Measurements from ENCODE around the gene RAB38.
A peak's percentile ranks its signal among the peaks of the same experiment; 100 is the strongest.

Gene RAB38

DNA sequence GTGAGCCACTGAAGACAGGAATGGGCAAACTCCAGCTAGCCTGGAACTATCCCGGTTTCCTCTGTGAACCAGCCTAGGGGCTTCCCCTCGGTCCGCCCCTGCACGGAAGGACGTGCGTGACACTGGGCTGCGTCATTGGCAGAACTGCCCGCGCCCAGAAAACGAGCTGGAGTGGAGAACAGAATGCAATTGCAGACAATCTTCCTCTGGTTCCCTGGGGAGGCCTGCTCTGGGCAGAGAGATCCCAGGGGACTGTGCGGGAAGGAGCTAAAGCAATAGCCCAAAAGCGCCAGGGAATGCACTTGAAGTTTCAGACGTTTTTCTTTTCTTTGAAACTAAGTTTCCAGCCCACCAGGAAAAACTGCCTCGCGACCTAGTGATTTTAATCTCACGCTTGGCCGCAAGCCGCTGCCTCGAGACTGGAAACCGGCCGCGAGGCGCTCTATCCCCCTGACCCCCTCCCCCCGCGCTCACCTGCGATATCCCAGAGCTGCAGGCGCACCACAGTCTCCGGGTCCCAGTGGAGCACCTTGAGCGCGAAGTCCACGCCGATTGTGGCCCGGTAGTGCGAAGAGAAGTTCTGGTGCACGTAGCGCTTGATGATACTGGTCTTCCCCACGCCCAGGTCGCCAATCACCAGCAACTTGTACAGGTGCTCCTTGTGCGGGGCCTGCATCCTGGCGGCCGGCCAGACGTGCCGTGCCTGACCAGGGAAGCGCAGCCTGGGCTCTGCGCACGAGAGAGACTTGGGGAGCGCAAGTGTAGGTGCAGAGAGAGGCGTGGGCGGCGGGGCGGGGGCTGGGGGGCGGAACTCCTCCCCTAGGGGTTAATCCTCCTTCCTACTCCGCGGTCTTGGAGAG lies at the start of gene RAB38:
Gene RAB38, minus strand, starts transcription at position 735 of the 860 bp plus-strand sequence. Its CDS starts 59 bp downstream, at position 676.
- peak; percentile 35 to 42 for DNase-seq

DNA sequence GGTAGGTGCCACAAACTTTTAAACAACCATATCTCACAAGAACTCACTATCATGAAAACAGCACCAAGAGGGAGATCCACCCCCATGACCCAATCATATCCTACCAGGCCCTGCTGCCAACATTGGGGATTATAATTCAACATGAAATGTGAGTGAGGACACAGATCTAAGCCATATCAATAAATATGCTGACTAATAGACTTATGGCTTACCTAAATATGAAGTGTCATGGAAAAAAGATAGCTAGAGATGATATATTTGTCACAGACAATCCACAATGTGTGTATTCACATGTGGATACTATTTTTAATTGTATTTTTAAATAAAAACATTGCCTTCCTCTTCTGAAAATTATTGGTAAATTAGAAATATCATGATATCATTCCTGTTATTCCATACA lies 38.2 kb upstream of the RAB38 start:
- DNase-seq = no peak

DNA sequence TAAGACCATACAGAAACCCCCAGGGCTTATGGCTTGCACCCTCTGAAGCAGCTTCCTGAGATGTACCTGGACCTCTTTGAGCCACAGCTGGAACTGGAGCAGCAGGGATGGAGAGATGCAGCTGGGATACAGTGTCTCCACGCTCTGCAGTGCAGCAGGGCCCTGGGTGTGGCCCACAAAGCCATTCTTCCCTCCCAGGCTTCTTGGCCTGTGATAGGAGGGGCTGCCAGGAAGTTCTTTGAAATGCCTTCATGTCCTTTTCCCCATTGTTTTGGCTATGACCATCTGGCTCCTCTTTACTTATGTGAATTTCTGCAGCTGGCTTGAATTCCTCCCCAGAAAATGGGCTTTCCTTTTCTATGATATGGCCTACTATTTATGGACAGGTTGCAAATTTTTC lies 37.1 kb upstream of the RAB38 start:
- DNase-seq = no peak

DNA sequence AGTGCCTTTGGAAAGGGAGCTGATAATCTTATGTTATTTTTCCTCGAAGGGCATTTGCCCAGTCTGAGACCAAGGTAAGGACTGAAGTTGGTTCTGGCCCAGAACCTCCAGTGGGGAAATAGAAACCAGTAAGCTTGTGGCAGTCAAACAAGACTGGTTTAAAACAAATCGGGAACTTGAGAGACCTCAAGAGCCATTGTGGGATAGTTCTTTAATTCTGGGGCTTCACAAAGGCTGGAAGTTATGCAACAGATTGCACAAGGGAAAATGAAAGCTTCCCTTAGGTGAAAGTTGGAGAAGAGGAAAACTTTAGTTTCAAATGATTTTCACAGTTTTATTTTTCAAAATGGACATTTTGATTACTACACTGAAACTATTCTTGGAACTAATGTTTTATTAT lies 33.5 kb upstream of the RAB38 start:
- peak; percentile 45 to 57 for DNase-seq

DNA sequence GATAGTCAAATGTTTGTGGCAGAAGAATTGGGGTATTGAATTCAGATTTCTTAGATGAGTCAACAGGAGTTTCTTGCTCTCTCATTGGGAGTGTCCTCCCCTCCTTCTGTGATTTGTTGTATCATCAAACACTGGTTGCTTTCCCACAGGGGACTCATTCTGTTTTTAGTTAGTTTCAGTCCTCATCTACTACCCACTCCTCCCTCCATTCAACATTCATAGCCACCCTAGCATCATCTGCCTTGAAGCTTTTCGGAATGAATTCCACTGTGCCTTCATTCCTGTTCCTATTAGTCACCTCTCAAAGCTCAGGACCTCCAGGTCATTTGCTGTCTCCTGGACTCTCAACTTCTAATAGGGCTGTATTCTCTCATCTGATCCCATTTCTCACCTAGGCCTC lies 31.5 kb upstream of the RAB38 start:
- DNase-seq = no peak

DNA sequence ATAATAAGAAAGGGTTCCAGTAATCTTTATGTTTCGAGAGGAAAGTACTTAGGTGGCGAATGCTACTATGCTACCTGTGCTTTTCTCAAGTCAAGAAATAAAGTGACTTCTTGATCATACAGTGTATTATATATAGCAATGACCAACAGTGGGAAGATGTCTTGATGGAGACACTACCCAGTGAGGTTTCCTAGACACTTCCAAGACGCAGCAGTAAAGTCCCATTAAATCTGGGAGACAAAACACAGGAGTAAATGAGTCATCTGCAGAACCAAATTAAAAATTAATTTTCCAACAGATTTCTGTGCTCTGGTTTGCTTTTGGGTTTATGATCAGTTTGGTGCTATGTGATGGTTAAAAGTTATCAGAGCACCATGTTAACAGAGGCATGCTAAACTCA lies 29.1 kb upstream of the RAB38 start:
- DNase-seq = no peak

DNA sequence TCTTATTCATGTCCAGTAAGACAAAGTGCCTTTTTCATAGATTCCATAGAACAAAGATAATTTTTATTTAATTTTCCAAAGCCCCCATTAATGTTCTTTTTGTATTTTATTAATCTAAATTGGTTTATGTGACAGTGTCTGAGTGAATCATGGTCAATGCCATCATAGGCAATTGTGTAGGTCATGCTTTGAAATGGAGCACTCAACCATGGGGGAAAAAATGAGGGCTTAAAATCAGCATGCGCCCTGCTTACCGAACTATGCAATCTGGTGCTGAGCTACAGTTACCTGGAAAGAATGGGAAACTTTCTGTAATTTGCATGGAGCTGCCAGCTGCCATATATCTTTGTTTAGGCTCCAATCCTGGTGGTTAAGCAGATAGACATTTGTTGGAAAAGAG lies 28.4 kb upstream of the RAB38 start:
- no peak for DNase-seq

DNA sequence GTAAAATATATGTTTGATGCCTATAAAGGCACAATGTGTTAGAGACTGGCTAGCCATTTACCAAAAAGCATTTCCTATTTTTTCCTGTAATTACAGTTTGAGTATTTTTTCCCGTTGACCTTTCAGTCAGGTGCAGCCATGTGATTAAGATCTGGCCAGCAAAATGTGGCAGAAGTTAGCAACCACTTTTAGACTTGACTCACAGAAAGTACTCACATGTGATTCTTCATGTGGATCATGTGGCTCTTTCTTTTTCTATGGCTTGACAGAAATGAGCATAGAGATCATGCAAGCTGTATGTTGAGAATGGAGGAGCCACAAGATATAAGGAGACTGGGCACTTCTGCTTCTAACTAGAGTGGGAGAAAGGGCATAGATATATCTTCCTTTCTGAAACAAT lies 27.3 kb upstream of the RAB38 start:
- no peak for DNase-seq

DNA sequence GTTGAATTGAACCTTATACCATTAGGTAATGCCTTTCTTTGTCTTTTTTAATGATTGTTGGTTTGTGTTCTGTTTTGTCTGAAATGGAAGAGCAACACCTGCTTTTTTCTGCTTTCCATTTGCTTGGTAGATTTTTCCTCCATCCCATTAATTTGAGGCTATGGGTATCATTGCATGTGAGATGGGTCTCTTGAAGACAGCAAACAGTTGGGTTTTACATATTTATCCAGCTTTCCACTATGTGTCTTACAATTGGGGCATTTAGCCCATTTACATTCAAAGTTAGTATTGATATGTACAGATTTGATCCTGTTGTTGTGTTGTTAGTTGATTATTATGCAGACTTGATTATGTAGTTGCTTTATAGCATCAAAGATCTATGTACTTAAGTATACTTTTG lies 21.1 kb upstream of the RAB38 start:
- DNase-seq = no peak

DNA sequence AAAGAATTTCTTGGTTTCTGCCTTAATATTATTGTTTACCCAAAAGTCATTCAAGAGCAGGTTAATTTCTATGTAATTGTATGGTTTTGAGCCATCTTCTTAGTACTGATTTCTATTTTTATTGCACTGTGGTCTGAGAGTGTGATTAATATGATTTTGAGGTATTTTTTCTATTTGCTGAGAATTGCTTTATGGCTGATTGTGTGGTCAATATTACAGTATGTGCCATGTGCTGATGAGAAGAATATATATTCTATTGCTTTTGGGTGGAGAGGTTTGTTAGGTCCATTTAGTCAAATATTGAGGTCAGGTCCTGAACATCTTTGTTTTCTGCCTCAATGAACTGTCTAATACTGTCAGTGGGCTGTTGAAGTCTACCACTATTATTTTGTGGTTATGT lies 20.7 kb upstream of the RAB38 start:
- DNase-seq = no peak

DNA sequence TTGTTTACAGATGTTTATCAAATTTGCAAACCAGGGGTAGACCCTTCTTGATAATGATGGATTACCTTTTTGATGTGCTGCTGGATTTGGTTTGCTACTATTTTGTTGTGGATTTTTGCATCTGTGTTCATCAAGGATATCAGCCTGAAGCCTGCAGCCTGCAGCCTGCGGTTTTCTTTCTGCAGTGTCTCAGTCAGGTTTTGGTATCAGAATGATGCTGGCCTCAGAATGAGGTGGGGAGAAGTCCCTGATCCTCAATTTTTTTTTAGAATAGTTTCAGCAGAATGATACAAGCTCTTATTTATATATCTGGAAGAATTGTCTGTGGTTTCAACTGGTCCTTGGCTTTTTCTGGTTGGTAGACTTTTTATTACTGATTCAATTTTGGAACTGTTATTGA lies 19.7 kb upstream of the RAB38 start:
- DNase-seq = no peak

DNA sequence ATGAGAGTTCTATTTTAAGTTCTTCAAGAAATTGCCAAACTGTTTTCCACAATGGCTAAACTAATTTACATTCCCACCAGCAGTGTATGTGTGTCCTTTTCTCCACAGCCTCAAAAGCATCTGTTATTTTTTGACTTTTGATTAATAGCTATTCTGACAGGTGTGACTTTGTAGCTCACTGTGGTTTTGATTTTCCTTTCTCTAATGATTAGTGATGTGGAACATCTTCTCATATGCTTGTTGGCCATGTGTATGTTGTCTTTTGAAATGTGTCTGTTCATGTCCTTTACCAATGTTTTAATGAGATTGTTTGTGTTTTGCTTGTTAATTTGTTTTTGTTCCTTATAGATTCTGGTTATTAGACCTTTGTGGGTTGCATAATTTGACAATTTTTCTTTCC lies 18.0 kb upstream of the RAB38 start:
- DNase-seq = no peak

DNA sequence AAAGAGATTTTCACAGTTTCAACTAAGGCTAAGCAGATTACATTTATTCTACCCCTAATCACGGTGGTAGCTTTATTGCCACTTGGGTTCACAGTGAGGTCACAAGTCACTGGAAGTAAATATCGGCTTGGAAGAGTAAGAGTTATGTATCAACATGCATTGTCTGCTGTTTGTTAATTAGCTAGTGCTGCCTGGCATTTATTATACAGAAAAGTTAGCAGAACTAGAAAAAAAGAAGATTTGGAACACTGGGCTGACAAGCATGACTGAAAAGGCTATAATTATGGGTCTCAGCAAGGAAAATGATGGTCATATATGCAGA lies 13.7 kb upstream of the RAB38 start:
- no peak for DNase-seq

DNA sequence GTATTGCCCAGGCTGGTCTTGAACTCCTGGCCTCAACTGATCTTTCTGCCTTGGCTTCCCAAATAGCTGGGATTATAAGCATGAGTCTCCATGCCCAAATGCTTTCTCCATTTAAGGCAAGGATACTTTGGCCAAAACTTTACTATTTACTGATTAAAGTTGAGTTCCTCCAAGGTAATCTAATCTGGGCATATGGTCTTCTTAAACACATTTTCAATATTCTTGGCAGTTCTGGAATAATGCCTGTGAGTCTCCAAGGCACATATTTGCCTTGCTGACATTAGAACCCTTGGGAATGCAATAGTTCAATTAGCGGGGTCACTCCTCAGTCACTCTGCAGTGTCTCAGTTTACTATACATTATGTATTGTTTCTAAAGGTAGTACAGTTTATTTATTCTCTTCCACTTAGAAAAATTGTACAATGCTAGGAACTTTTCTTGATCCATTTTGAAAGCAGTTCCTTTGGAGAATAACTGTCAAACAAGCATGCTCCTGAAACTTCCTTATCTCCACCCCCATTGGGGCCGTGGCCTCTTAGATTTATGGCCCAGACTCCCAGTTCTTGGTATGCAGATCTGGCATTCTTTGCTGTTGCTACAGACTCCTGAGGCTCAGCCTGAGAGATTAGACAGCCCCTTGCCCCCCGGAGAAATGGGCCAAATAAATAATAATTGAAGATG lies 13.1 kb upstream of the RAB38 start:
- DNase-seq = no peak

DNA sequence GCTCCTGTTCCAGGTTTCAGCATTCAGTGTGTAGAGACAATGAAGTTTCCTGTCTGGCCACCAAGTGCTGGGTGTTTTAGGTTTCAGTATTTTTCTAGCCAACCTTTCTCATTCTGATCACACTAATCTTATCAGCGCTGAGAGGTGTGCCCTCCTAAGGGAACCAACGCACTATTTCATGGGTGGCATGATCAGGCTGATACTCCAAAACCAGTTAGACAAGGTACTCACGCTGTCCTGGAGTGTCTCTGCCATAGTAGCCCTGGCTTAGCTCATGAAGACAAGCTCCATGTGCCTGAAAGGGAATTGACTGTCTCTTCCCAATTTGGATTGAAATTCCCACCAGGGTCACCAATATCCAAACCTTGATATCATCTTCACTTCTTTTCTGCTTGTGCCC lies 8.0 kb upstream of the RAB38 start:
- no peak for DNase-seq

DNA sequence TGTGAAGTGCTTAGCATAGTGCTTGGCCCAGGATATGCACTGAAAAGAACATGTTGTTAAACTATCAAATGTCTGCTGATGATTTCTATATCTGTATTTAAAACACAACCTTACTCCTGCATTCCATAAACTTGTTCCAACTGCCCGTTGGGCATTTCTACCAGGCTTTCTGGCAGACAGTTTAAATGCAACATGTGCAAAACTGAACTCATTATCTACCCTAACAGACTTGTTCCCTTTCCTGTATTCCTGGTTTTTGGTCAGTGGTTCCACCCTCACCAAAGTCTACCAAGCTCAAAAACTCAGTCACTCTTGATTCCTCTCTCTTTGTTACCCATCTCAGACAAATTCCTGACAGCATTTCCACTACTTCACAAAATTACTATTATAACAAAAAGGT lies 6.5 kb upstream of the RAB38 start:
- no peak for DNase-seq

DNA sequence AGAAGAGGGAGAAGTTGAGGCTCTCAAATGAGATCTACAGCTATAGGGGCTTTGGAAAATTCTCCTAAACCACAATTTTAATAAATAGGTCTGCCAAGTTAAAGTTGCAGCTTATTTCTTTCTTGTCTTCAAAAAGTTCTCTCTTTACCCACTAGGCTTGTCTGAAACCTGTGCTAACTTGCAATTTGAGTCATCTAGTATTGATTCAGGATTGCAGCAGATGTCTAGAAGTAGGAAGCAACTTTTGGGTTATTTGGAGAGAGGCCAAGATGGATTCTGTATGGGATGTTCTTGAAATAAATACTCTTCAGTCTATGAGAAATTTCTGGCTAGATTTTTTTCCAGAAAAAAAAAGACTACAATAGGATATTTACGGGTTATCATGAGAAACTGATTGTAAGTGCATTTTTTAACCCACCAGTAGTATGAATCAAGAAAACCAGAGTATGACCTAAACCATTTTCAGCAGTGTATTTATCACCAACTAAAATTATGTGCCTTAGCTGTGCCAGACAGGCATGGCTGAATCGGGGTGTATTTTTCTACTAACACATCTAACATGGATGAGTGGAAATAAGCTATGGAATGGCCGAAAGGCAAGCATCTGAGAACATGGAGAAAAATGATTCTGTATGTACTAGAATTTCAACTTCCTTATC lies 4.9 kb upstream of the RAB38 start:
- no peak for DNase-seq

DNA sequence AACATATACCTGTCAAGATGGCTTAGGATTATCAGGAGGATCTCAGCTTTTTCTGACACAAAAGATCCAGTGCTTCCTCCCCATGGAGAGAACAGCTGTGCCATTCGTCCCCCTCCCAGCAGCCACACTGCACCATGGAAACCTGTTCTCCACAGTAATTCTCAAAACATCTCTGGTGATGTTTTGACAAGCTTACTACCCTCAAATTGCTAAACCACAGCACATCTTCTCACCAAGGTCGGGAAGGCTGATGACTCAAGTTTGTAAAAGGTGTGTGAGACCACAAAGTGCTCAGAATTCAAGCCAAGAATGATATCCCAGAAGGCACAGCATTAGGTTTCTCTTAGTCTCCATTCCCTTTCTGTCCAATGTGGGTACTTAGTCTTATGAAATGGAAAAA lies 3.9 kb upstream of the RAB38 start:
- no peak for DNase-seq

DNA sequence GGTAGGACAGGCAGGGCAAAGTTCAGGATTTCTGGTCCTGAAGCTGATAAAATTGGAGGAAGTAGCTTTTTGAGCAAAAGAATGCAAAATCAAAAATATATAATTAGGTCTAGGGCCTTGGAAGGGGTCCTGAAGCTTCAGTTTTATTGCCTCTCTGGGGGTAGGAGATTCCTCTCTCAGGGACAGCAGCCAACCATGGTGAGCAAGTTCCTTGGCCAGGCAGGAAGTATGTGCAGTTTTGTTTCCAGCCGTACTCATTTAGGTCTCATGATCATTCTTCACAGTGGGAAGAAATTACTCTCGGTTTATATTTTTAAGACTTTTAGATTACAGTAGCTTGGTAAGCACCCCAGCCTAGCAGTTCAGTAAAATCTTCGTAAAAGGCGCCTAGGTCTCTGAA lies 2.9 kb upstream of the RAB38 start:
- no peak for DNase-seq

DNA sequence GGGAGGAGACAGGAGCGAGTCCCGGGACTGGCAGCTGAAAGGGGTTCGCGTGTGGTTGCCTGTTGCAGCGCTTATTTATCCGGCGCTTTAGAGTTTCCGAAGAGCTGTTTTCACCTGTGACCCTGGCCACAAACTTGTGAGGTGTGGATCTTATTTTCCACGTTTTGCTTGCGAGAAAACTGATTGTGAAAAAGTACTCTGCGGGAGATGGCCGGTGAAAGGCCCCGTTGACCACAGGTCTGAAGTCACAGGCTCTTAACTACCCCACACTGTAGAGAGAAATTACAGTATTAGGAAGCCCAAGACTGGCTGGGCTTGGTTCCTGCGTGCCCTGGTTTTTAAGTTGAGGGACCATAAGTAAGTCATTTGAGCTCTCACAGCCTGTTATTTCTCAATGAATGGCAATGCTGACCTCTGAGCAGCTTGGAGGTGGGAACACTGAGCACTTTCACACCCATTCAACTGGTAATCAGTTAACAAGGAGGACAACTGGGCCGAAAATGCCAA lies 379 bp upstream of the RAB38 start:
- no peak for DNase-seq

DNA sequence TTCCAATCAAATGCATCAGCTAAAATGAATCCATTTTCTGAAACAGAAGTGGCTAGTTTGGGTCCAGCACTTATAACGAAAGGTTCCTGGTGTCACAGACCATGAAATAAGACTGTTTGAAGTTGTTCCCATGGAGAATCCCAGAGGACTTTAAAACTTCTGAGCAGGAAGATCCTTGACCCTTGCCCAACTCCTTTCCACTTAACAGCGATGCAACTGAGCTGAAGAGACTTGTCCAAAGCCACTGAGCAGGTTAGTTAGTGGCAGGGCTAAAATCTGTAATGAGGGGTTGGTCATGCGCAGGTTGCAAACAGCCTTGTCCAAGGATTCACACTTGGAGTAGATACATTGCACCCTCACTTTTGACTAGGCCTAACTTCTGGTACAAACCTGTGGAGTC lies 1.3 kb downstream of the RAB38 start:
- no peak for DNase-seq

DNA sequence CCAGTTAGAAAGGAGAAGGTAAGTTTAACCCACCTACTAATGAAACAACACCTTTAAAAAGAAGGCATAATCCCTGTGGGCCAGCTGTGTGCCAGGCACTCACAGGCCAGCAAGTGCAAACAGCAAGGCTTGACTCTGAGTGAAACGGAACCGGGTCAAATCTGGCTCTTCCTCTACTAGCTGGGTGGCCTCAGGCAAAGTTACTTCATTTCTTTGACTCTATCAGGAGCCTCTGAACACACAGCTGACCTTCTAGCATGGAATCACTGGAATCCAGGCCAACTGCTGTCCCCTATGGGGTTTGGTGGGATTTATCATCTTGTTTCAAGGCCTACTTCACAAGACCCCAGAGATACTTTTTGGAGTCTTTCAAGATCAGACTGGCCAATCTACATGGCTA lies 3.3 kb downstream of the RAB38 start:
- DNase-seq = no peak

DNA sequence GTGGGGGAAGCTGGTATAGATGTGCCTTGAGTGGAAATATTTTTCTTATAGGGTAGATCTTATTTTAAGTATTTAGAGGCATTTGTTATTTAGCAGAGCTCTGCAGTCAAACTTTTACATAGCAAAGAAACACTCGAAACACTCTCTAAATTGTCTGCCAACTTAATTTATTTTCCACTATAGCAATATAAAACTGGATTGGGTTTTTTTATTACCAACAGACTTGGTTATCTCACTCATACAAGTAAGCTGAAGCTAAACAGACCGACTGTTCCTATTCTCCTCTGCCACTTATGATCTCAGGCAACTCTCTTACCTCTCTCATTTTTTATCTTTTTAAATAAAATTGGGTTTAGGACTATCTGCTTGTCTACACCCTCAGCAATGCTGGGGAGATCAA lies 4.6 kb downstream of the RAB38 start:
- DNase-seq = no peak

DNA sequence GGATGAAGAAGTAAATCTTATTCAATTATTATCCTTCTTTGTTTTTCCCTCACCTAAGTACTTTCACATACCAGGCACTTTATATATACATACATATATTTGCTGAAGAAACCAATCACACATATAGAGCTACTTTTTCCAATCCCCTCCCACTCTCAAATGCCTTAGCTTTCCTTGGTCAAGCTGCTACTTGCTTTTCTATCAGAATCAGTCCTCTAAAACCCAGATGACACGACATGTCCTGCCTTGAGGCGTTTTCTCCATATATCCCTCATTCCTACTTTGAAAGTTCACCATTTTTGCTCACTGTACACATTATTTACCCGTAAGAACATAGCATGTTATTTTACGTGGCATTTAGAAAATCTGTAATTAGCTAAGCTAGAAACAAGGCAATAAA lies 5.4 kb downstream of the RAB38 start:
- DNase-seq = no peak
